Stimulated activated memory B cell treated with anti-CD40 and anti-IgM and Interleukin-4, amounts not matched to agents 10 μg/mL and 1 μg/mL and 100 μg/mL, for 72 hours (primary cell): ENCODE measurements around the gene TRMT10A.

Source experiments
- ATAC-seq: fragments of 150-1000 bp; cut with Tn5 transposase; 2 replicates; pipeline ENCODE4 v1.10.0; 2021
- H3K27ac Mint-ChIP-seq: one replicate; pipeline ENCODE4 v1.8.0; 2022; ENCODE audit warnings: mild to moderate bottlenecking, mixed read lengths
- H3K27me3 Mint-ChIP-seq: one replicate; pipeline ENCODE4 v1.8.0; 2022; ENCODE audit warnings: mixed read lengths
- H3K36me3 Mint-ChIP-seq: one replicate; pipeline ENCODE4 v1.8.0; 2022; ENCODE audit warnings: mixed read lengths
- H3K4me1 Mint-ChIP-seq: one replicate; pipeline ENCODE4 v1.8.0; 2022; ENCODE audit warnings: mixed read lengths
- H3K4me3 Mint-ChIP-seq: one replicate; pipeline ENCODE4 v1.8.0; 2022; ENCODE audit warnings: mild to moderate bottlenecking, moderate library complexity, mixed read lengths
- H3K9me3 Mint-ChIP-seq: one replicate; pipeline ENCODE4 v1.8.0; 2022; ENCODE audit warnings: mixed read lengths

The TRMT10A gene

DNA sequence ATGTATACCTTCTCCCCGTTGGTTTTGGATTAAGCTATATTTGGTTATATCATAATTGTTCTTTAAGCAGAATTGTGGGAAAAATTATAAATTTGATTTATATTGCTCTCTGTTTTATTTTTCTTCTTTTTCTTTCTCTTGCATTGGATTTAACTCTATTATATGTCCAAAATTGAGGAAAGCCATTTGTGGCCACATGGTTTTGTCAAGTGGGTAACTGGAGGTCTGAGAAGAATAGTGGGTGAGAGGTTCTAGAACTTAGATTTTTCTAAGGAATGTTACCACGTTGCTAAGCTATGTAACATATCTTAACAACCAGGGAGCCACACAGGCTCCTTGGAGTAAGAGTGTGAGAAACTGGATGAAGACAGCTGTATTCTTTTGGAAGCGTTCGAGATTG, 53.1 kb downstream of the TRMT10A start, which contains the start of gene C4orf17:
TSS of gene C4orf17 (plus strand) at position 301 of the 400 bp plus-strand sequence. CDS start 2,061 bp downstream, outside the sequence.
- Mint-ChIP-seq H3K4me3 (no peak within 1 kb of the TSS), H3K9me3 (peaks cover 5% of the 10 kb centered on the region), H3K27ac (no peak within 1 kb of the TSS), H3K4me1 (peaks cover 6% of the 10 kb centered on the region), H3K36me3 (no peaks in the 10 kb centered on the region), H3K27me3 (peaks cover 22% of the 10 kb centered on the region)
- no peak for ATAC-seq

DNA sequence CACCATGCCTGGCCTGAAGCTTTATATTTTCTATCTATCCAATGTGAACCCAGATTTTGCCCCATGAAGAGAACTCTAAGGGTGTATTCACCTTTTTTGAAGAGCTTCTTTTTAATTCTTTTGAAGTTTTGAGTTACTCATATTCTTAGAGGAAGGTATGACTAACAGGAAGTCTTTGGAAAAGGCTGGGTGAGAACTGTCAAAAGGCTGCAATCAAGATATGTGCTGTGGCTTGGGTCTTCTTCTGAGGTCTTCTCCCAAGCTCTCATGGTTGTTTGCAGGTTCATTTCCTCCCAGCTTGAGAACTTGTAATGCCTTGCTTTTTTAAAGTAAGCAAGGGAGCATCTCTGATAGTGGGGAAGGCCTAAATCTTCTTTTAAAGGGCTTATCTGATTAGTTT, 56.1 kb downstream of the TRMT10A start:
- Mint-ChIP-seq H3K4me1 (peaks cover 6% of the 10 kb centered on the region), H3K27ac (no peak overlapping the region)

DNA sequence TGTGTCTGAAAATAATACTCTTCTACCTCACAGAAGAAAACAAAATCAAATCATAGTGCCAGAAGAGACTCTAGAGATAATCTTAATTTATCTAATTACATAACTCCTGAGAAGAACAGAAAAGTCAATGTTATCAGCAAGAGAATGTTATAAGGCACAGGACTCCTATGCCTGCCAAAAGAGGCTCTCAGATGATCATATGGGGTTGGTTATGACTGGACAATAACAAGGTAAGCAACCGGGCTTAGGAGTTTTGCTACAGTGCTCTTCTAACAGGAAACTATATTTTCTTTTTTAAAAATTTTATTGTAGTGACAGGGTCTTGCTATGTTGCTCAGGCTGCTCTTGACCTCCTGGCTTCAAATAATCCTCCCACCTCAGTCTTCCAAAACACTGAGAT, 56.5 kb downstream of the TRMT10A start:
- no peak overlapping the region for H3K27ac Mint-ChIP-seq
- H3K4me3 Mint-ChIP-seq = no peak overlapping the region
- peaks cover 13% of the 10 kb centered on the region for H3K27me3 Mint-ChIP-seq
- ATAC-seq = no peak
- peaks cover 5% of the 10 kb centered on the region for H3K9me3 Mint-ChIP-seq
- H3K4me1 Mint-ChIP-seq = peaks cover 6% of the 10 kb centered on the region
- no peaks in the 10 kb centered on the region for H3K36me3 Mint-ChIP-seq

More for the DNA sequence above, 56.1 kb downstream of the TRMT10A start:
- no peak for ATAC-seq
- no peak overlapping the region for H3K4me3 Mint-ChIP-seq
- peaks cover 13% of the 10 kb centered on the region for H3K27me3 Mint-ChIP-seq
- no peaks in the 10 kb centered on the region for H3K36me3 Mint-ChIP-seq
- peaks cover 5% of the 10 kb centered on the region for H3K9me3 Mint-ChIP-seq

DNA sequence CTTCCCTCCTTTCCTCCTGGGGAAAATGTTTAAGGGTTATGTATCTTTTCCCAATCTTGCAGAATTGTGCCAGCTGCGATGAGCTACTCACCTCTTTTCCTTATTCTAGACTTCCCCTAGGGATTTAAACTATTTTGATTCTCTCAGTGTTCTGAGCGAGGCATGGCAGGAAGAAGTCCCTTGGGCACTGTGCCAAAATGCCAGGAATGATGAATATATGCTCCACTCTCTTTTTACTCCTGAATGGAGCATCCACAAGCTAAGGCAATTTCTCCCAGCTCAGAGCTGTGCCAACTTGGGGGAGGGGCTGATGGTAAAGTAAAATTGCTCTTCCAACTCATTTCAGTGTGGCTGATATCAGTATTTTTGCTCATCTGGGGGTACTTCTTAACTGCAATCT, 57.1 kb downstream of the TRMT10A start:
- Mint-ChIP-seq H3K4me3 (no peak overlapping the region), H3K36me3 (no peaks in the 10 kb centered on the region), H3K27ac (no peak overlapping the region)

DNA sequence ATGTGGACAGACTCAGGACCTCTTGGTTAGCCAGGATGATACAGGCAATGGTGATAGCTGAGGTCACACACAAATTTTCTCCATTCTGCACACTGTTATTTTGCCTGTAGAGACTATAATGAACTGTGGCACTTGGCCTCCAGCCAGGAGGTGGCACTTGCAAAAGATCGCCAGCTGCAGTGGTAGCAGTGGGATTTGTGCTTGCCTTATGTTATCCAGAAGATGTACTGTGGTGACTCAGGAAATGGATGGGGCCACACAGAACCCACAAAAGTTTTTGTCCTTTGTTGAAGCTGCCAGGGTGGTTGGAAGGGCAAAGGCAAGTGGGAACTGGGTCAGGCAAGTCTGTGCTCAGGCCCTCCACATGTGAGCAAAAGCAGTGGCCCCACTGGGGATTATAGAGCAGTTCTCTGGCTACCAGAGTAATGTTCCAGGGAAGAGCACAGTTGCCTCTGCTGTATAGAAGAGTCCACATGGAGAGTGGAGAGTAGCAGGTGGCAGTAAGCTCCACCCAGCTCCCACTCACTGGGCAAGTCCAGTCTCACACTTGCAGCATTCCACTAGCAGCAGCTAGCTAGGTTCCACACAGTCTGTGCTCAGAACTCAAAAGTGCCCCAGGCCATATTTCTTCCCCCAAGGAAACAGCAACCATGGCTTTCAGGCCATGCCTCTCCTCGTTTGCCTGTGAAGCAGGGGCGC, 58.9 kb downstream of the TRMT10A start:
- ATAC-seq = peak; percentile 21
- H3K27me3 Mint-ChIP-seq = peaks cover 13% of the 10 kb centered on the region

More for the DNA sequence above, 57.1 kb downstream of the TRMT10A start:
- H3K27me3 Mint-ChIP-seq = peaks cover 13% of the 10 kb centered on the region
- ATAC-seq = no peak
- H3K9me3 Mint-ChIP-seq = peaks cover 5% of the 10 kb centered on the region
- H3K4me1 Mint-ChIP-seq = peaks cover 6% of the 10 kb centered on the region

More for the DNA sequence above, 58.9 kb downstream of the TRMT10A start:
- Mint-ChIP-seq H3K36me3 (no peaks in the 10 kb centered on the region), H3K27ac (no peak overlapping the region), H3K9me3 (peaks cover 5% of the 10 kb centered on the region), H3K4me1 (peaks cover 6% of the 10 kb centered on the region), H3K4me3 (no peak overlapping the region)
